ENCODE results near the gene HNMT.

The HNMT gene

GRCh38 chr2:137942037-137942832 lies 22.0 kb upstream of the HNMT start:
- Histone ChIP-seq H3K36me3 (ENCODE audit: control insufficient read depth, low read length) (no peaks in the 10 kb centered on the region), H3K27ac (ENCODE audit: low read depth, low read length) (no peak overlapping the region), H3F3A (ENCODE audit: control insufficient read depth, insufficient read depth) (no peaks in the 10 kb centered on the region), H3K9me3 (ENCODE audit: control insufficient read depth, insufficient read depth, low read length) (no peaks in the 10 kb centered on the region), H4K20me1 (ENCODE audit: control insufficient read depth, insufficient read depth, low read depth, low read length) (no peaks in the 10 kb centered on the region), H3K27me3 (ENCODE audit: control insufficient read depth, low read length) (no peaks in the 10 kb centered on the region), H3K4me3 (ENCODE audit: low read length) (no peak overlapping the region), H3K79me2 (ENCODE audit: control insufficient read depth, low read length) (no peaks in the 10 kb centered on the region), H3K4me2 (ENCODE audit: low read length) (no peak overlapping the region), H3K4me1 (ENCODE audit: control insufficient read depth, low read length) (no peaks in the 10 kb centered on the region), H3K9me2 (replicated peaks; ENCODE audit: control insufficient read depth, low read length) (no peaks in the 10 kb centered on the region)
- TF ChIP-seq CTCF (IDR thresholded peaks at IDR 0.05; ENCODE audit: low read depth, low read length, poor library complexity, severe bottlenecking) (no peak), EZH2phosphoT487 (IDR thresholded peaks at IDR 0.05; ENCODE audit: borderline replicate concordance, low read length) (no peak)

DNA sequence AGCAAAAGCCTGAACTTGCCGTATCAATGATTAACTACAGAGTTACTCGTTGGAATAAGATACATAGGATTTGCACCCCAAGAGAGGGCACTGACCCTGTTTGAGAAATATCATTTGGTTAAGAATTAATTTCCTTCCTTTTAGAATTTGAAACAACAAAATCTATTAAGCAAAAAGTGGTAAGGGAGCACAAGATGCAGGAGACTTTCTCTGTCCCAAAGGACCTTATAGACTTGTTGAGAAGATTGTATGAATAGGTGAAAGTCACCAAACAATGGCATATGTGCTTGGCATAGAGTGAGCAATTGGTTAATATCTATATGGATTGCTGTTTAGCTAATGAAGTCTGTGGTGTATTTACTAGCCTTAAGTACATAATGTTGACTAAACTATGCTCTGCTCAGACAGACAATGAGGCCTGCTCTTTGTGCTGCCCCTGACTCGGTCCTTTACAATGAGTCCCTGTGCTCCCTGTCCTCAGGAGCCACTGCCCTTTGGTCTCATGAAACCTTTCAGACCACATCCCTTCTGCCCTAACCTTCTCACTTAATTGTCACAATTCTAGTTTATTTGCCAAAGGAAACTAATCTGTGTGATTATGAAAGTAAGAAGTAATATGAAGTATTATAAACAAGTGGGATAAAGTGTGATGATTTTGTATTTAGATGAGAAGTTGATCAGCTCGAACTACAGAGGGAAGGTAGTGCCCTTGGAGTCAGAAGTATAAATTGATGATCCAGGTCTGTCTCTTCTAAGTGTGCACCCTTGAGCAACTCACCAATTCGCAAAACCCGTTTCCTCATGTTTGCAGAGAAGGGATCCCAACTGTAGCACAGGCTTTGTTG lies 21.2 kb upstream of the HNMT start:
- no peak overlapping the region for H3K4me2 ChIP-seq (ENCODE audit: low read length)
- H3K36me3 ChIP-seq (ENCODE audit: control insufficient read depth, low read length): no peaks in the 10 kb centered on the region
- TF ChIP-seq CTCF (IDR thresholded peaks at IDR 0.05; ENCODE audit: low read depth, low read length, poor library complexity, severe bottlenecking) (no peak), EZH2phosphoT487 (IDR thresholded peaks at IDR 0.05; ENCODE audit: borderline replicate concordance, low read length) (no peak)
- H3F3A ChIP-seq (ENCODE audit: control insufficient read depth, insufficient read depth): no peaks in the 10 kb centered on the region
- no peaks in the 10 kb centered on the region for H4K20me1 ChIP-seq (ENCODE audit: control insufficient read depth, insufficient read depth, low read depth, low read length)
- no peaks in the 10 kb centered on the region for H3K4me1 ChIP-seq (ENCODE audit: control insufficient read depth, low read length)
- H3K9me3 ChIP-seq (ENCODE audit: control insufficient read depth, insufficient read depth, low read length): no peaks in the 10 kb centered on the region
- no peak overlapping the region for H3K4me3 ChIP-seq (ENCODE audit: low read length)
- H3K79me2 ChIP-seq (ENCODE audit: control insufficient read depth, low read length): no peaks in the 10 kb centered on the region
- H3K9me2 ChIP-seq (replicated peaks; ENCODE audit: control insufficient read depth, low read length): no peaks in the 10 kb centered on the region
- H3K27ac ChIP-seq (ENCODE audit: low read depth, low read length): no peak overlapping the region
- no peaks in the 10 kb centered on the region for H3K27me3 ChIP-seq (ENCODE audit: control insufficient read depth, low read length)

DNA sequence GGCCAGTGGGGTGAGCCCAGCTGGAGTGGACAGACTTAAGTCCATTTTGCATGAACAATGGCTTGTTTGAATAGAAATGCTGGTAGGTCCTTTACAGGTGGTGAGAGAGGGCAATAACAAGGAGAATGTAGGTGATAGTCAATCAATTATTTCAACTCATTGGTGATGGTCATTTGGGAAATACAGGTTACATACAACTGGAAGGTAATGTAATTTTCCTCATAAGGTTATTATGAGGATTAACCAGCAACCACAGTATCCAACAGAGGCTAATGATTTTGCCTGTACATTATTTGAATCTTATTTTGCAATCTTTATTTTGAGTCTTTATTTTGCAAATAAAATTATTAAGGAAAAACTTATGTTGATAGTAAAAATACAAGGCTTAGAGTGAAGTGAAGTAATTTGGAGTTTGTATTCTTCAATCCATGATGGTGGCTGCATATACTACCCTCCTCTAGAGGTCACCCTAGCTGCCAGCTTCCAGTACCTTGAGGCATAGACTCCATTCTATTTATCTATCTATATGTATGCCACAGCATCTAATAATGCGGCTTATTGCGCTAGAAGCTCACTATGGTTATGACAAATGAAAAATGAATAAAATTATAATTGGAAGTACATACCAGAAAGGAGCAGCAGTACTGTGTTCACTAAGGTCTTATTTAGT lies 20.5 kb upstream of the HNMT start:
- no peaks in the 10 kb centered on the region for H3K27me3 ChIP-seq (ENCODE audit: control insufficient read depth, low read length)
- no peaks in the 10 kb centered on the region for H3K4me1 ChIP-seq (ENCODE audit: control insufficient read depth, low read length)
- no peak overlapping the region for H3K4me3 ChIP-seq (ENCODE audit: low read length)
- H3K27ac ChIP-seq (ENCODE audit: low read depth, low read length): no peak overlapping the region
- H4K20me1 ChIP-seq (ENCODE audit: control insufficient read depth, insufficient read depth, low read depth, low read length): no peaks in the 10 kb centered on the region
- no peaks in the 10 kb centered on the region for H3F3A ChIP-seq (ENCODE audit: control insufficient read depth, insufficient read depth)
- H3K79me2 ChIP-seq (ENCODE audit: control insufficient read depth, low read length): no peaks in the 10 kb centered on the region
- no peak overlapping the region for H3K4me2 ChIP-seq (ENCODE audit: low read length)
- H3K36me3 ChIP-seq (ENCODE audit: control insufficient read depth, low read length): no peaks in the 10 kb centered on the region
- H3K9me3 ChIP-seq (ENCODE audit: control insufficient read depth, insufficient read depth, low read length): no peaks in the 10 kb centered on the region
- no peaks in the 10 kb centered on the region for H3K9me2 ChIP-seq (replicated peaks; ENCODE audit: control insufficient read depth, low read length)
- TF ChIP-seq CTCF (IDR thresholded peaks at IDR 0.05; ENCODE audit: low read depth, low read length, poor library complexity, severe bottlenecking) (no peak), EZH2phosphoT487 (IDR thresholded peaks at IDR 0.05; ENCODE audit: borderline replicate concordance, low read length) (no peak)
